GM13977 (cell line): ENCODE results near the gene PLCXD3.
"Not testable (repeated sequence)": the region's sequence is repeated elsewhere in the genome, so short reads cannot be mapped to it uniquely, and the experiment has no call there.

Experiments
- DNase-seq: peaks from one replicate; pipeline ENCODE4 v3.0.0; 2012; ENCODE audit warnings: low spot score
- CTCF ChIP-seq: IDR thresholded peaks from 2 replicates; pipeline ENCODE4 v1.5.1; 2012; ENCODE audit warnings: mild to moderate bottlenecking, control low read depth; ENCODE audit not compliant: insufficient read depth; ENCODE audit errors: extremely low read depth, missing control alignments
- in situ Hi-C: fragments of 300-500 bp; cut with MboI; formaldehyde crosslinking; loops from one replicate; pipeline ENCODE4 v1.12.0; 2022; ENCODE audit warnings: low sequenced_read_pairs, low pct_unique_long_range_greater_than_20kb, mixed read lengths, inconsistent platforms; ENCODE audit not compliant: unreplicated experiment

The PLCXD3 gene

GRCh38 chr5:41337216-41337615 lies 173.2 kb downstream of the PLCXD3 start:
- TF ChIP-seq CTCF, result no peak
- in situ Hi-C loops, result no loop called here
- DNase-seq, result no peak

- in situ Hi-C loops, result no loop called here
- DNase-seq, result no peak
- no peak for TF ChIP-seq CTCF
Measured at GRCh38 chr5:41336471-41336870, 173.9 kb downstream of the PLCXD3 start.

- no peak for DNase-seq
- in situ Hi-C loops, result no loop called here
- TF ChIP-seq CTCF, result no peak
Measured at GRCh38 chr5:41335596-41336181, 174.7 kb downstream of the PLCXD3 start.

- TF ChIP-seq CTCF, result no peak
- no peak for DNase-seq
- in situ Hi-C loops, result no loop called here
Measured at GRCh38 chr5:41334758-41335157, 175.6 kb downstream of the PLCXD3 start.

- TF ChIP-seq CTCF, result no peak
- no peak for DNase-seq
- in situ Hi-C loops, result no loop called here
Measured at GRCh38 chr5:41334221-41334620, 176.2 kb downstream of the PLCXD3 start.

- no peak for DNase-seq
- in situ Hi-C loops, result no loop called here
- TF ChIP-seq CTCF, result no peak
Measured at GRCh38 chr5:41325074-41325473, 185.3 kb downstream of the PLCXD3 start.

- DNase-seq, in situ Hi-C loops: not testable (repeated sequence)
Measured at GRCh38 chr5:41322826-41323225, 187.6 kb downstream of the PLCXD3 start.
